Diencephalon (tissue), 1 donor: ENCODE measurements around the gene LCE1E. TPM values are rescaled to one million over a fixed set of nuclear protein-coding genes. Genes with fewer than 3 reads are reported as not detected.

Experiments used
- total RNA-seq: library from RNA; depleted of rRNA; stranded (reverse); fragments of >200 nt; gene quantifications from one replicate; pipeline ENCODE4 v1.2.3, GENCODE V29; 2014

The LCE1E gene
- total RNA-seq, result not detected

GRCh38 chr1:152786077-152786476 is at the start of gene LCE1E:
Gene LCE1E (plus strand): TSS chr1:152786257. CDS start chr1:152787300, 1,043 bp downstream.

GRCh38 chr1:152757747-152758146 is 28.3 kb upstream of the LCE1E start, which contains the start of gene KPRP:
Gene KPRP (plus strand): TSS chr1:152758025. CDS start chr1:152759589, 1,564 bp downstream.

GRCh38 chr1:152774875-152775274 is 11.2 kb upstream of the LCE1E start, which contains the start of gene LCE1F:
Gene LCE1F (plus strand): TSS chr1:152775140. CDS start chr1:152776372, 1,232 bp downstream.

GRCh38 chr1:152796421-152796820 is 10.4 kb downstream of the LCE1E start, which contains the start of gene LCE1D:
Gene LCE1D (plus strand): TSS chr1:152796721. CDS start chr1:152797795, 1,074 bp downstream.

GRCh38 chr1:152806576-152806975 is 20.5 kb downstream of the LCE1E start, which contains the start of gene LCE1C:
Gene LCE1C (minus strand): TSS chr1:152806651. CDS start chr1:152805478, 1,173 bp downstream.

GRCh38 chr1:152811671-152812070 is 25.6 kb downstream of the LCE1E start, which contains the start of gene LCE1B:
Gene LCE1B (plus strand): TSS chr1:152811971. CDS start chr1:152812447, 476 bp downstream.

GRCh38 chr1:152827173-152827572 is 41.1 kb downstream of the LCE1E start, which contains the start of gene LCE1A:
Gene LCE1A (plus strand): TSS chr1:152827473. CDS start chr1:152827473, 0 bp downstream.

Other genes with a start within 250 kb of the LCE1E start
- not detected for gene LCE3E, start 219.5 kb upstream of the LCE1E start, total RNA-seq
- not detected for gene LCE3D, start 205.7 kb upstream of the LCE1E start, total RNA-seq
- not detected for gene LCE3C, start 186.0 kb upstream of the LCE1E start, total RNA-seq
- not detected for gene LCE3B, start 172.4 kb upstream of the LCE1E start, total RNA-seq
- not detected for gene LCE3A, start 163.2 kb upstream of the LCE1E start, total RNA-seq
- gene LCE2D, start 122.9 kb upstream of the LCE1E start, total RNA-seq, result not detected
- gene LCE2C, start 111.0 kb upstream of the LCE1E start, total RNA-seq, result not detected
- not detected for gene LCE2B, start 100.1 kb upstream of the LCE1E start, total RNA-seq
- not detected for gene LCE2A, start 87.9 kb upstream of the LCE1E start, total RNA-seq
- gene LCE4A, start 78.1 kb upstream of the LCE1E start, total RNA-seq, result not detected
- gene KPRP, start 28.2 kb upstream of the LCE1E start, total RNA-seq, result not detected
- not detected for gene LCE1F, start 11.1 kb upstream of the LCE1E start, total RNA-seq
- gene LCE1D, start 10.5 kb downstream of the LCE1E start, total RNA-seq, result not detected
- not detected for gene LCE1C, start 20.4 kb downstream of the LCE1E start, total RNA-seq
- not detected for gene LCE1B, start 25.7 kb downstream of the LCE1E start, total RNA-seq
- gene LCE1A, start 41.2 kb downstream of the LCE1E start, total RNA-seq, result not detected
- not detected for gene LCE6A, start 56.6 kb downstream of the LCE1E start, total RNA-seq
- gene LCE7A, start 73.7 kb downstream of the LCE1E start, total RNA-seq, result not detected
- not detected for gene SMCP, start 92.1 kb downstream of the LCE1E start, total RNA-seq
- gene IVL, start 122.3 kb downstream of the LCE1E start, total RNA-seq, result not detected
- gene SPRR5, start 160.9 kb downstream of the LCE1E start, total RNA-seq, result not detected
- not detected for gene SPRR4, start 184.4 kb downstream of the LCE1E start, total RNA-seq
- not detected for gene SPRR1A, start 197.8 kb downstream of the LCE1E start, total RNA-seq
- not detected for gene SPRR3, start 215.5 kb downstream of the LCE1E start, total RNA-seq
- gene SPRR1B, start 244.9 kb downstream of the LCE1E start, total RNA-seq, result not detected